Neural cell (in vitro differentiated cells): ENCODE data around the gene CARD9. TPM values are rescaled to one million over a fixed set of nuclear protein-coding genes. Genes with fewer than 3 reads are reported as not detected.

Experiments
- H2AFZ ChIP-seq: fragments of 200-600, 300-800 bp; sonication (generic), shearing (Covaris generic); 2 replicates; pipeline ENCODE4 v1.6.0; 2014; ENCODE audit warnings: low read depth, mild to moderate bottlenecking, antibody characterized with exemption, low read length, moderate library complexity
- H3F3A ChIP-seq: fragments of 200-600 bp; shearing (Covaris generic); 2 replicates; pipeline ENCODE4 v1.6.1; 2016; ENCODE audit warnings: mild to moderate bottlenecking, moderate library complexity, mixed read lengths, antibody characterized with exemption, low read length; ENCODE audit not compliant: insufficient read depth, poor library complexity, severe bottlenecking
- H3K27ac ChIP-seq: fragments of 200-600, 300-800 bp; sonication (generic), shearing (Covaris generic); 2 replicates; pipeline ENCODE4 v1.5.1; 2014; ENCODE audit warnings: mild to moderate bottlenecking, low read length, moderate library complexity
- H3K27me3 ChIP-seq: fragments of 300-800, 200-600 bp; sonication (generic), shearing (Covaris generic); 2 replicates; pipeline ENCODE4 v1.6.0; 2014; ENCODE audit warnings: mild to moderate bottlenecking, low read depth, low read length, moderate library complexity; ENCODE audit not compliant: insufficient read depth
- H3K36me3 ChIP-seq: fragments of 300-800, 200-600 bp; sonication (generic), shearing (Covaris generic); 2 replicates; pipeline ENCODE4 v1.5.1; 2014; ENCODE audit warnings: mild to moderate bottlenecking, antibody characterized with exemption, low read length, moderate library complexity; ENCODE audit not compliant: insufficient read depth
- H3K4me2 ChIP-seq: fragments of 300-800, 200-600 bp; sonication (generic), shearing (Covaris generic); 2 replicates; pipeline ENCODE4 v1.6.0; 2014; ENCODE audit warnings: mild to moderate bottlenecking, low read length
- H3K4me3 ChIP-seq: fragments of 300-800, 200-600 bp; sonication (generic), shearing (Covaris generic); 2 replicates; pipeline ENCODE4 v1.5.1; 2014; ENCODE audit warnings: mild to moderate bottlenecking, low read length, moderate library complexity
- H3K79me2 ChIP-seq: fragments of 200-600 bp; shearing (Covaris generic); replicated peaks from 2 replicates; pipeline ENCODE4 v1.6.0; 2014; ENCODE audit warnings: mild to moderate bottlenecking, low read length, moderate library complexity; ENCODE audit not compliant: insufficient read depth
- H3K9ac ChIP-seq: fragments of 300-800, 200-600 bp; sonication (generic), shearing (Covaris generic); 2 replicates; pipeline ENCODE4 v1.6.1; 2016; ENCODE audit warnings: mild to moderate bottlenecking, low read length, mixed read lengths
- H3K9me2 ChIP-seq: fragments of 200-600 bp; shearing (Covaris generic); 2 replicates; pipeline ENCODE4 v1.6.1; 2016; ENCODE audit warnings: mild to moderate bottlenecking, low read length, mixed read lengths; ENCODE audit not compliant: insufficient read depth
- H3K9me3 ChIP-seq: fragments of 200-600, 300-800 bp; sonication (generic), shearing (Covaris generic); 2 replicates; pipeline ENCODE4 v1.6.1; 2016; ENCODE audit warnings: mild to moderate bottlenecking, mixed run types, low read length, moderate library complexity, mixed read lengths
- H4K20me1 ChIP-seq: fragments of 200-600 bp; shearing (Covaris generic); 2 replicates; pipeline ENCODE4 v1.6.1; 2016; ENCODE audit warnings: mild to moderate bottlenecking, mixed run types; ENCODE audit not compliant: insufficient read depth
- EP300 ChIP-seq: fragments of 450-650 bp; conservative IDR thresholded peaks from 2 replicates; pipeline ENCODE4 v1.6.1; 2014; ENCODE audit warnings: antibody characterized with exemption, mild to moderate bottlenecking, moderate library complexity; ENCODE audit not compliant: poor library complexity, severe bottlenecking
- EZH2 ChIP-seq: fragments of 200-600, 300-800 bp; shearing (Covaris generic), sonication (generic); IDR thresholded peaks from 2 replicates; pipeline ENCODE4 v1.6.1; 2014; ENCODE audit warnings: antibody characterized with exemption, low read length, borderline replicate concordance, mild to moderate bottlenecking; ENCODE audit not compliant: insufficient read depth, poor library complexity, severe bottlenecking
- MXI1 ChIP-seq: fragments of 450-650 bp; conservative IDR thresholded peaks from 2 replicates; pipeline ENCODE4 v1.6.1; 2014; ENCODE audit warnings: antibody characterized with exemption, mild to moderate bottlenecking; ENCODE audit not compliant: poor library complexity, severe bottlenecking
- POLR2AphosphoS5 ChIP-seq: IDR thresholded peaks from 2 replicates; pipeline ENCODE4 v1.6.1; 2012
- RAD21 ChIP-seq: fragments of 450-650 bp; conservative IDR thresholded peaks from 2 replicates; pipeline ENCODE4 v1.6.1; 2014; ENCODE audit warnings: antibody characterized with exemption, mild to moderate bottlenecking, moderate library complexity
- SMC3 ChIP-seq: fragments of 450-650 bp; conservative IDR thresholded peaks from 2 replicates; pipeline ENCODE4 v1.6.1; 2014; ENCODE audit warnings: antibody characterized with exemption, mild to moderate bottlenecking, moderate library complexity; ENCODE audit not compliant: poor library complexity
- TAF1 ChIP-seq: IDR thresholded peaks from 2 replicates; pipeline ENCODE4 v1.6.1; 2012; ENCODE audit warnings: low read depth
- polyA plus RNA-seq: library from polyadenylated mRNA; depleted of rRNA; stranded (reverse); fragments of >200 nt; gene quantifications from 2 replicates; pipeline ENCODE4 v1.2.3, GENCODE V29; 2014
- TF ChIP-seq, protein P1 (sequence below): fragments of 450-650 bp; IDR thresholded peaks from 2 replicates; pipeline ENCODE4 v1.5.1; 2014; ENCODE audit warnings: antibody characterized with exemption, mild to moderate bottlenecking, moderate library complexity; ENCODE audit not compliant: poor library complexity, severe bottlenecking
- TF ChIP-seq, protein P2 (sequence below): IDR thresholded peaks from 2 replicates; pipeline ENCODE4 v1.6.1; 2012; ENCODE audit warnings: borderline replicate concordance

CARD9 gene
- polyA plus RNA-seq, 1 donor from 2014 or later = 0.77 TPM

DNA sequence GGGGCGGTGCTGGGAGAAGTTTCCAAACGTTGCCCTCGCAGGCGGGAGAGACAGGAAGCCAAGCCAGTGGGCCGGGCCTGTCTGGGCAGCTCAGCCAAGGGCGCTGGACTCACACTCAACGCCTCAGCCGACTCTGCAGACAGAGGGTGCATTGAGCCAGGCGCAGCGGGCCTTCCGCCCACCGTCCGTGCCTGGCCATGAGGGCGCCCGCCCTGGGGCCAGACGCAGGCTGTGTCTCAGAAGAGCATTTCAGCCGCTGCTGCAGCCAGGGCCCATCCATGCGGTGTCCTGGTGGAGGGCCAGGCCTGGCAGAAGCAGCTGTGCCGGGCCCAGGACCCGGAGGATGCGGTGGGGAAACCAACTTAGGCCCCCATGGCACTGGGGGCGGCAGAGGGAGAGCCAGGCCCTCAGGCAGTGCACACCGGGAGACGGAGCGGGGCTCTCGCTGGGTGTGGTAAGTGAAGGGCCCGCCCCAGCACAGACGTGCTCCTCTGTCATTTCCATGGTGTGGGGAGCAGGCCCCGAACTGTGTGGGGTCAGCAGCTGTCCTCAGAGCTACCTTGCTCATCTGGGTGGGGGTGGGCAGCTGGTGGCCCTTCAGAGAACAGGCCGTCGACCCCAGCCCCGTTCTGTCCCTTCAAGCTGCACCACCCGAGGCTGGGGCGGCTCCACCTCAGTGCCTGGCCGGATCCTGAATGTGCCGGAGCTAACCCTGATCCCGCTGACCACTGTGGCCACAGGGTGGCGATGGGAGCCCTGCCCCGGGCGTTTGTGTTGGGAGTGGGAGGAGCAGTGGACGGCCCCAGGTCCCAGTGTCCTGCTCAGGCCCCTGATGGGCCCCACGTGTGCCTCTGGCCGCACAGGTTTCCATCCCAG is 27.9 kb downstream of the CARD9 start:
- no peaks in the 10 kb centered on the region for H3K79me2 ChIP-seq
- no peaks in the 10 kb centered on the region for H3K9me3 ChIP-seq
- no peak overlapping the region for H3K27ac ChIP-seq
- H3K4me2 ChIP-seq = no peak overlapping the region
- H3F3A ChIP-seq = no peaks in the 10 kb centered on the region
- no peaks in the 10 kb centered on the region for H3K9me2 ChIP-seq
- H3K4me3 ChIP-seq = no peak overlapping the region
- no peak overlapping the region for H3K9ac ChIP-seq
- no peaks in the 10 kb centered on the region for H3K36me3 ChIP-seq
- no peaks in the 10 kb centered on the region for H4K20me1 ChIP-seq
- no peaks in the 10 kb centered on the region for H3K27me3 ChIP-seq
- TF ChIP-seq EZH2 = no peak
- TF ChIP-seq RAD21 = no peak
- TF ChIP-seq POLR2AphosphoS5 = no peak
- no peak for TF ChIP-seq SMC3
- TF ChIP-seq, protein P1, sequence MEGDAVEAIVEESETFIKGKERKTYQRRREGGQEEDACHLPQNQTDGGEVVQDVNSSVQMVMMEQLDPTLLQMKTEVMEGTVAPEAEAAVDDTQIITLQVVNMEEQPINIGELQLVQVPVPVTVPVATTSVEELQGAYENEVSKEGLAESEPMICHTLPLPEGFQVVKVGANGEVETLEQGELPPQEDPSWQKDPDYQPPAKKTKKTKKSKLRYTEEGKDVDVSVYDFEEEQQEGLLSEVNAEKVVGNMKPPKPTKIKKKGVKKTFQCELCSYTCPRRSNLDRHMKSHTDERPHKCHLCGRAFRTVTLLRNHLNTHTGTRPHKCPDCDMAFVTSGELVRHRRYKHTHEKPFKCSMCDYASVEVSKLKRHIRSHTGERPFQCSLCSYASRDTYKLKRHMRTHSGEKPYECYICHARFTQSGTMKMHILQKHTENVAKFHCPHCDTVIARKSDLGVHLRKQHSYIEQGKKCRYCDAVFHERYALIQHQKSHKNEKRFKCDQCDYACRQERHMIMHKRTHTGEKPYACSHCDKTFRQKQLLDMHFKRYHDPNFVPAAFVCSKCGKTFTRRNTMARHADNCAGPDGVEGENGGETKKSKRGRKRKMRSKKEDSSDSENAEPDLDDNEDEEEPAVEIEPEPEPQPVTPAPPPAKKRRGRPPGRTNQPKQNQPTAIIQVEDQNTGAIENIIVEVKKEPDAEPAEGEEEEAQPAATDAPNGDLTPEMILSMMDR = no peak
- TF ChIP-seq TAF1 = no peak
- TF ChIP-seq MXI1 = no peak
- TF ChIP-seq EP300 = no peak
- TF ChIP-seq, protein P2, sequence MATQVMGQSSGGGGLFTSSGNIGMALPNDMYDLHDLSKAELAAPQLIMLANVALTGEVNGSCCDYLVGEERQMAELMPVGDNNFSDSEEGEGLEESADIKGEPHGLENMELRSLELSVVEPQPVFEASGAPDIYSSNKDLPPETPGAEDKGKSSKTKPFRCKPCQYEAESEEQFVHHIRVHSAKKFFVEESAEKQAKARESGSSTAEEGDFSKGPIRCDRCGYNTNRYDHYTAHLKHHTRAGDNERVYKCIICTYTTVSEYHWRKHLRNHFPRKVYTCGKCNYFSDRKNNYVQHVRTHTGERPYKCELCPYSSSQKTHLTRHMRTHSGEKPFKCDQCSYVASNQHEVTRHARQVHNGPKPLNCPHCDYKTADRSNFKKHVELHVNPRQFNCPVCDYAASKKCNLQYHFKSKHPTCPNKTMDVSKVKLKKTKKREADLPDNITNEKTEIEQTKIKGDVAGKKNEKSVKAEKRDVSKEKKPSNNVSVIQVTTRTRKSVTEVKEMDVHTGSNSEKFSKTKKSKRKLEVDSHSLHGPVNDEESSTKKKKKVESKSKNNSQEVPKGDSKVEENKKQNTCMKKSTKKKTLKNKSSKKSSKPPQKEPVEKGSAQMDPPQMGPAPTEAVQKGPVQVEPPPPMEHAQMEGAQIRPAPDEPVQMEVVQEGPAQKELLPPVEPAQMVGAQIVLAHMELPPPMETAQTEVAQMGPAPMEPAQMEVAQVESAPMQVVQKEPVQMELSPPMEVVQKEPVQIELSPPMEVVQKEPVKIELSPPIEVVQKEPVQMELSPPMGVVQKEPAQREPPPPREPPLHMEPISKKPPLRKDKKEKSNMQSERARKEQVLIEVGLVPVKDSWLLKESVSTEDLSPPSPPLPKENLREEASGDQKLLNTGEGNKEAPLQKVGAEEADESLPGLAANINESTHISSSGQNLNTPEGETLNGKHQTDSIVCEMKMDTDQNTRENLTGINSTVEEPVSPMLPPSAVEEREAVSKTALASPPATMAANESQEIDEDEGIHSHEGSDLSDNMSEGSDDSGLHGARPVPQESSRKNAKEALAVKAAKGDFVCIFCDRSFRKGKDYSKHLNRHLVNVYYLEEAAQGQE = no peak
- H2AFZ ChIP-seq = no peak overlapping the region

DNA sequence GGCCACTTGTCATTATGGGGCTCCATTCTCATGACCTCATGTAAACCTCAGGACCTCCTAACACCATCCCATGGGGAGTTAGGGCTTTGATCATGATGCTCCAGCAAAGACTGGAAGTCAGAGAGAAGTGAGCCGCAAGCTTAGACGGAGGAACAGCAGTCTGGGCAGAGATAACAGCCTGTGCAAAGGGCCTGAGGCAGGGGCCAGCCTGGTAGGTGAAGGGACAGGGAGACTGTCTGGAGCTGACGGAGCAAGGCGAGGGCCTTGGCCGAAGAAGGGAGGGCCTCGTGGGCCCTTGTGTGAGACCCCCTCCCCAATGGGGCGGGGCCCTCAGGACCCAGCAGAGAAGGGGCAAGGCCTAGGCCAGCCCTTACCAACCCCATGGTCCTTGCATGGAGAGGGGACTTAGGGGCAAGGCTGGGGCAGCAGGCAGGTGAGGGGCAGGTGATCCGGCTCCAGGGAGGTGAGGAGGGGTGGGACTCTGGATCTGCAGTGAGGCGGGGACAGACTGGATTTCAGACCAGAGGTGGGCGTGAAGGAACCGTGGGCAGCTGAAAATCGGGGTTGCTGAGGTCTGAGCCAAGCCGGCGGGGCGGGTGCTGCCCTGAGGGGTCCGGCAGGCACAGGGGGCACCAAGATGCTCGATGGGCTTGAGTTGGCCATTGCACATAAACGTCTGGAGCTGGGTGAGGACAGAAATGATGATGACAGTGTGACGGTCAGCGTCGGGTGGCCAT is 28.8 kb downstream of the CARD9 start:
- H4K20me1 ChIP-seq = no peaks in the 10 kb centered on the region
- H3K79me2 ChIP-seq = no peaks in the 10 kb centered on the region
- no peaks in the 10 kb centered on the region for H3K9me3 ChIP-seq
- H3K9me2 ChIP-seq = no peaks in the 10 kb centered on the region
- H3K4me2 ChIP-seq = no peak overlapping the region
- no peak overlapping the region for H3K27ac ChIP-seq
- H3F3A ChIP-seq = no peaks in the 10 kb centered on the region
- no peaks in the 10 kb centered on the region for H3K27me3 ChIP-seq
- H3K9ac ChIP-seq = no peak overlapping the region
- no peak overlapping the region for H2AFZ ChIP-seq
- H3K4me3 ChIP-seq = no peak overlapping the region
- H3K36me3 ChIP-seq = no peaks in the 10 kb centered on the region
- no peak for TF ChIP-seq MXI1
- TF ChIP-seq EZH2 = no peak
- TF ChIP-seq TAF1 = no peak
- TF ChIP-seq RAD21 = no peak
- TF ChIP-seq EP300 = no peak
- TF ChIP-seq POLR2AphosphoS5 = no peak
- TF ChIP-seq, protein P1 = no peak
- TF ChIP-seq, protein P2 = no peak
- TF ChIP-seq SMC3 = no peak
